Left lung (tissue), 10 donors: Measurements from ENCODE around the gene PRKCA. TPM values are rescaled to one million over a fixed set of nuclear protein-coding genes. Genes with fewer than 3 reads are reported as not detected.

ENCODE experiments used
- ATAC-seq: fragments of 200-7000 bp; cut with Tn5 transposase; one replicate; pipeline ENCODE4 v1.9.1; 2020; ENCODE audit warnings: moderate library complexity
- DNase-seq, 4 donors: peaks; one replicate each; pipeline ENCODE4 v3.0.0-alpha.2; 2013 to 2020
- H3K27ac ChIP-seq, 2 donors: fragments of 200-600 bp; sonication (generic) in 1 of 2; one replicate each; pipeline versions ENCODE4 v1.5.0 to v1.8.0; 2020 to 2021
- H3K27me3 ChIP-seq, 2 donors: fragments of 200-600 bp; sonication (generic) in 1 of 2; one replicate each; pipeline versions ENCODE4 v1.5.0 to v1.8.0; 2020 to 2021
- H3K36me3 ChIP-seq, 2 donors: fragments of 200-600 bp; sonication (generic) in 1 of 2; one replicate each; pipeline versions ENCODE4 v1.5.0 to v1.8.0; 2020 to 2021
- H3K4me1 ChIP-seq, 2 donors: fragments of 200-600 bp; one replicate each; pipeline ENCODE4 v1.8.0; 2021
- H3K4me3 ChIP-seq, 2 donors: fragments of 200-600 bp; sonication (generic) in 1 of 2; one replicate each; pipeline versions ENCODE4 v1.5.0 to v1.8.0; 2020 to 2021; ENCODE audit warnings: mild to moderate bottlenecking in 1 of 2
- H3K9me3 ChIP-seq, 2 donors: fragments of 200-600 bp; sonication (generic) in 1 of 2; one replicate each; pipeline versions ENCODE4 v1.5.0 to v1.8.0; 2020 to 2021
- intact Hi-C, 2 donors: fragments of 100-400 bp; cut with DNase I; formaldehyde crosslinking; loops; one replicate each; pipeline versions ENCODE4 v1.11.2 to v1.14.2; 2022
- polyA plus RNA-seq, 6 donors: library from polyadenylated mRNA; unstranded; fragments of 120-200 nt; gene quantifications; one replicate each; pipeline ENCODE4 v1.2.1, GENCODE V29; 2013; ENCODE audit not compliant: insufficient read length in 6 of 6
- total RNA-seq, 2 donors: library from RNA; stranded (reverse); fragmentation: NEBNext Ultra II Directional; extraction: Animal tissue kit (Norgen Biotek cat#: 25700); gene quantifications; one replicate each; pipeline ENCODE4 v1.2.1, GENCODE V29; 2021
- TF ChIP-seq, protein P1 (sequence below), 2 donors: fragments of 200-600 bp; sonication (generic) in 1 of 2; IDR thresholded peaks; one replicate each; pipeline versions ENCODE4 v1.5.0 to v1.8.0; 2021; ENCODE audit warnings: antibody characterized with exemption in 2 of 2
- donor health status: DM: no; HTN: yes; CAD: no.
- donor health status: DM: no; HTN: no; CAD: no.

PRKCA gene
- total and polyA plus RNA-seq, 8 donors, result 16.4 to 30.4 (median 17.5) TPM

DNA sequence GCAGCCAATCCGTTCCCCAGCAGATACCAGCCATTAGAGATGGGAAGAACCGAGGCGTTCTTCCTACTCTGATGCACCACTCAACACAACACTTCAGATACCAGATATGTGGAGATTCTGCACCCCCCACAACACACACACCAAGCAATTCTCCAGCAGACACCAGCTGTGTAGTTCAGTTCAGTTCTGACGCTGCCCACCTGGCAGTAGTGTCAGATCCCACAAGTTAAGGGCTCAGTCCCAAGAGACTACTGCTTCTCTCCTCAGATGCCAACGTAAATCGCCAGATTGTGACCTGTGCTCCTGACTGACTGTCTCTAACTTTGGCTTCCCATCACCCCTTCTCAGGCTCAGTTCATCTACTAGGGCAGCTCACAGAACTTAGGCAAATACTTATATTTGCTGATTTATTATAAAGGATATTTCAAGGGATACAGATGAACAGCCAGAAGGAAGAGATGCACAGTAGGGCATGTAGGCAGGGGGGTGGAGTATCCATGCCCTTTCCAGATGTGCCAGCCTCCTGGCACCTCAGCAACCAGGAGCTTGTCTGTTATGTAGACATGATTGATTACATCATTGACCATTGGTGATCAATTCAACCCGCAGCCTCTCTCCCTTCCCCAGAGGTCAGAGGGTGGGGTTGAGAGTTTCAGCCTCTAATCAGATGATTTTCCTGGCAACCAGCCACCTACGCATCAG is 110.6 kb downstream of the PRKCA start:
- intact Hi-C loops, result no loop called here
- H3K27ac ChIP-seq, result no peak overlapping the region
- TF ChIP-seq, protein P1, sequence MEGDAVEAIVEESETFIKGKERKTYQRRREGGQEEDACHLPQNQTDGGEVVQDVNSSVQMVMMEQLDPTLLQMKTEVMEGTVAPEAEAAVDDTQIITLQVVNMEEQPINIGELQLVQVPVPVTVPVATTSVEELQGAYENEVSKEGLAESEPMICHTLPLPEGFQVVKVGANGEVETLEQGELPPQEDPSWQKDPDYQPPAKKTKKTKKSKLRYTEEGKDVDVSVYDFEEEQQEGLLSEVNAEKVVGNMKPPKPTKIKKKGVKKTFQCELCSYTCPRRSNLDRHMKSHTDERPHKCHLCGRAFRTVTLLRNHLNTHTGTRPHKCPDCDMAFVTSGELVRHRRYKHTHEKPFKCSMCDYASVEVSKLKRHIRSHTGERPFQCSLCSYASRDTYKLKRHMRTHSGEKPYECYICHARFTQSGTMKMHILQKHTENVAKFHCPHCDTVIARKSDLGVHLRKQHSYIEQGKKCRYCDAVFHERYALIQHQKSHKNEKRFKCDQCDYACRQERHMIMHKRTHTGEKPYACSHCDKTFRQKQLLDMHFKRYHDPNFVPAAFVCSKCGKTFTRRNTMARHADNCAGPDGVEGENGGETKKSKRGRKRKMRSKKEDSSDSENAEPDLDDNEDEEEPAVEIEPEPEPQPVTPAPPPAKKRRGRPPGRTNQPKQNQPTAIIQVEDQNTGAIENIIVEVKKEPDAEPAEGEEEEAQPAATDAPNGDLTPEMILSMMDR (IDR thresholded peaks at IDR 0.05), result no peak
- DNase-seq (no peak), ATAC-seq (no peak)
- no peaks in the 10 kb centered on the region for H3K36me3 ChIP-seq
- H3K4me1 ChIP-seq, result no peaks in the 10 kb centered on the region
- no peak overlapping the region for H3K4me3 ChIP-seq
- H3K9me3 ChIP-seq, result no peaks in the 10 kb centered on the region
- no peaks in the 10 kb centered on the region for H3K27me3 ChIP-seq

- Histone ChIP-seq H3K9me3 (no peaks in the 10 kb centered on the region), H3K27me3 (no peaks in the 10 kb centered on the region), H3K4me1 (no peaks in the 10 kb centered on the region), H3K36me3 (no peaks in the 10 kb centered on the region), H3K4me3 (no peak overlapping the region), H3K27ac (no peak overlapping the region)
- TF ChIP-seq, protein P1 (IDR thresholded peaks at IDR 0.05), result no peak
- DNase-seq (no peak), ATAC-seq (no peak)
- intact Hi-C loops, result no loop called here
Observed at GRCh38 chr17:66413559-66414520, 111.4 kb downstream of the PRKCA start.

DNA sequence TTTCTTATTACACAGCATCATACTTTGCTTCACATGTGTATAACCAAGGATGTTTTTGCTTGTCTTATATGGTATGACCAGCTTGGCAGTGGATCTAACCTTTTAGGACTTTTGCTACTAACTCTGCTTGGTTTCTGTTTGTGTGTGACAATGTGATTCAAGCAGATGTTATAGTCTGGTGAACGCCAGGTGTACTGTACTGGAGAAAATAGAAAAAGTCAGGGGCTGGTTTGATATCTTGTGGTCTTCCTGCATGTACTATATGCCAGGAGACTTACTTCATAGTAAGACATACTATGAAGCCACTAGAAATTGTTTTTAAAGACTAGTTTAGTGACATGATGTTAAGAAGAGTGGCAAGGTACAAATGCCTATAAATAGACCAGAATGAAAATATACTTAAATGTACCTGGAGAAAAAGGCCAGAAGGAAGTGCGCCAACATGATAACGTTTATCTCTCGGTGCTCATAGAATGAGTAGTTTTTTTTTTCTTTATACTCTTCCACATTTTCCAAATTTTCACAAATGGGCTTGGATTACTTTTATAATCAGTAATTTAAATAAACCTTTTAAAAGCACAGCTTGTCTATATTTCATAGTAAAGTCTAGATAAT is 112.3 kb downstream of the PRKCA start:
- no peaks in the 10 kb centered on the region for H3K36me3 ChIP-seq
- TF ChIP-seq, protein P1 (IDR thresholded peaks at IDR 0.05), result no peak
- no peaks in the 10 kb centered on the region for H3K9me3 ChIP-seq
- no peak overlapping the region for H3K27ac ChIP-seq
- H3K4me3 ChIP-seq, result no peak overlapping the region
- H3K27me3 ChIP-seq, result no peaks in the 10 kb centered on the region
- no peaks in the 10 kb centered on the region for H3K4me1 ChIP-seq
- intact Hi-C loops, result no loop called here
- DNase-seq, result no peak
- no peak for ATAC-seq

DNA sequence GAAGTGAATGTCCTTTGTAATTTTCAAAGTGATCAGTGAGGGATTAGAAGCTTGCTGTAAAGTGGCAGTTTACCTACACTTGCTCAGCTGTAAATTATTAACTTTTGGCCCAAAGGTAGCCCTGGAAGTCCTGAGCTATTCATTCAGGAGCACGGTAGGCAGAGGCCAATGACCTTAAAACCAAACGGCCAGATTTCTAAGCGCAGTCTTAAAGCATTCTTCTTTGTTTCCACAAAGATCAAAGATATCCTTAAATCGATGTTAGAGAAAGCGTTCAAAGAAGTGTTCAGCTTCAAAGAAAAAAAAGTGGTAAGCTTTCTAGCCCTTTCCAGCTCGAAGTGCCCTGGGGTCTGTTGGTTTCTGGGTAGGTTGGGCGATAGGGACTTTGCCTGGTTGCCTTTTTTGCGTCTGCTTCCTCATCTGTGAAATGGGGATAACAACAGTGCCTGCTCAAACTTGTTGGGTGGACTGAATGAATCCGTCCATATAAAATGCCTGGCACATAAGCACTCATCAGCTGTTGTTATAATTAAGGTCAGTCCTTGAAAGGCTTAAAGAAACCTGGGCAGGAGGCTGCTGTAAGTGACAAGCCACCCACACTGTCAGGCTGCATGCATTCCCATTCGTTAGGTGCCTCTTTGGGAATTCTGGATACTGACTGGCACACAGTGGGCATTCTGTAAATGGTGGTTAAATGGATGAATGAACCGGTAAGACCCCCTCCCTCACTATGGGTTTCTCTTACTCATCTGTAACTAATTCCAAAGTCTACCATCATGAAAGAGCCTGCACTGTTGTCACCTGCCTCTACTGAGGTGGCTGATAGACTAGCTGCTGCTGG is 113.2 kb downstream of the PRKCA start:
- DNase-seq, result no peak

More for the DNA sequence above, 113.2 kb downstream of the PRKCA start:
- Histone ChIP-seq H3K9me3 (no peaks in the 10 kb centered on the region), H3K27ac (no peak overlapping the region), H3K4me3 (no peak overlapping the region), H3K36me3 (no peaks in the 10 kb centered on the region), H3K27me3 (no peaks in the 10 kb centered on the region), H3K4me1 (no peaks in the 10 kb centered on the region)
- TF ChIP-seq, protein P1 (IDR thresholded peaks at IDR 0.05), result no peak
- ATAC-seq, result peak; percentile 79
- intact Hi-C loops, result no loop called here
